Left ventricle myocardium inferior (tissue), 1 donor: ENCODE data around the gene PER2. TPM values are rescaled to one million over a fixed set of nuclear protein-coding genes. Genes with fewer than 3 reads are reported as not detected.
"Not testable (repeated sequence)": the region's sequence is repeated elsewhere in the genome, so short reads cannot be mapped to it uniquely, and the experiment has no call there.

Experiments
- DNase-seq: peaks from one replicate; pipeline ENCODE4 v3.0.0-alpha.2; 2020
- H3K27ac ChIP-seq: fragments of 200-600 bp; replicated peaks from 2 replicates; pipeline ENCODE4 v1.8.0; 2021
- H3K27me3 ChIP-seq: fragments of 200-600 bp; 2 replicates; pipeline ENCODE4 v1.8.0; 2021; ENCODE audit warnings: low read depth
- H3K36me3 ChIP-seq: fragments of 200-600 bp; 2 replicates; pipeline ENCODE4 v1.8.0; 2021
- H3K4me1 ChIP-seq: fragments of 200-600 bp; 2 replicates; pipeline ENCODE4 v1.8.0; 2021
- H3K4me3 ChIP-seq: fragments of 200-600 bp; 2 replicates; pipeline ENCODE4 v1.8.0; 2021; ENCODE audit warnings: mild to moderate bottlenecking, moderate library complexity
- H3K9me3 ChIP-seq: fragments of 200-600 bp; replicated peaks from 2 replicates; pipeline ENCODE4 v1.8.0; 2021
- CTCF ChIP-seq: fragments of 200-600 bp; IDR thresholded peaks from 2 replicates; pipeline ENCODE4 v1.8.0; 2021; ENCODE audit warnings: antibody characterized with exemption, mild to moderate bottlenecking, borderline replicate concordance
- intact Hi-C: fragments of 100-400 bp; cut with micrococcal nuclease; formaldehyde crosslinking; loops from one replicate; pipeline ENCODE4 v1.11.0; 2022
- total RNA-seq: library from RNA; stranded (reverse); fragmentation: NEBNext Ultra II Directional; extraction: Animal tissue kit (Norgen Biotek cat#: 25700); gene quantifications from one replicate; pipeline ENCODE4 v1.2.1, GENCODE V29; 2021
- donor health status: DM: no; HTN: yes; CAD: no; lungs with severe emphysema.

The PER2 gene
- total RNA-seq, 1 donor from 2014 or later: 3.4 TPM

GRCh38 chr2:238278626-238279323, 9.6 kb downstream of the PER2 start:
- Histone ChIP-seq H3K36me3 (peaks cover 39% of the 10 kb centered on the region), H3K27me3 (no peaks in the 10 kb centered on the region), H3K27ac (no peak overlapping the region), H3K4me1 (peaks cover 31% of the 10 kb centered on the region), H3K9me3 (no peaks in the 10 kb centered on the region), H3K4me3 (no peak overlapping the region)
- DNase-seq: no peak
- no peak for TF ChIP-seq CTCF
- intact Hi-C loops: no loop called here

GRCh38 chr2:238277695-238278094, 10.7 kb downstream of the PER2 start:
- H3K27me3 ChIP-seq: no peaks in the 10 kb centered on the region
- intact Hi-C loops: no loop called here
- no peak overlapping the region for H3K4me3 ChIP-seq
- TF ChIP-seq CTCF: no peak
- H3K27ac ChIP-seq: no peak overlapping the region
- H3K4me1 ChIP-seq: peaks cover 20% of the 10 kb centered on the region
- H3K36me3 ChIP-seq: peaks cover 48% of the 10 kb centered on the region
- no peak for DNase-seq
- H3K9me3 ChIP-seq: no peaks in the 10 kb centered on the region

- H3K4me1 ChIP-seq: peaks cover 12% of the 10 kb centered on the region
- intact Hi-C loops: no loop called here
- no peaks in the 10 kb centered on the region for H3K27me3 ChIP-seq
- peaks cover 80% of the 10 kb centered on the region for H3K36me3 ChIP-seq
- no peak overlapping the region for H3K27ac ChIP-seq
- H3K9me3 ChIP-seq: no peaks in the 10 kb centered on the region
- no peak for TF ChIP-seq CTCF
- DNase-seq: no peak
- H3K4me3 ChIP-seq: no peak overlapping the region
Measured at GRCh38 chr2:238274152-238274865, 14.1 kb downstream of the PER2 start.

GRCh38 chr2:238273433-238273832, 15.0 kb downstream of the PER2 start:
- H3K36me3 ChIP-seq: peaks cover 86% of the 10 kb centered on the region

GRCh38 chr2:238272156-238272555, 16.3 kb downstream of the PER2 start:
- TF ChIP-seq CTCF: no peak
- intact Hi-C loops: no loop called here
- no peaks in the 10 kb centered on the region for H3K4me1 ChIP-seq
- H3K27ac ChIP-seq: no peak overlapping the region
- DNase-seq: no peak
- H3K36me3 ChIP-seq: peaks cover 91% of the 10 kb centered on the region
- no peaks in the 10 kb centered on the region for H3K27me3 ChIP-seq
- H3K4me3 ChIP-seq: no peak overlapping the region
- H3K9me3 ChIP-seq: no peaks in the 10 kb centered on the region

More at GRCh38 chr2:238273433-238273832, 15.0 kb downstream of the PER2 start:
- H3K4me3 ChIP-seq, H3K27me3 ChIP-seq, H3K9me3 ChIP-seq, H3K27ac ChIP-seq, H3K4me1 ChIP-seq, intact Hi-C loops, DNase-seq: not testable (repeated sequence)

- not testable (repeated sequence) for H3K9me3 ChIP-seq, DNase-seq
Measured at GRCh38 chr2:238271686-238272085, 16.7 kb downstream of the PER2 start.

More at GRCh38 chr2:238271686-238272085, 16.7 kb downstream of the PER2 start:
- H3K4me3 ChIP-seq, intact Hi-C loops, H3K27ac ChIP-seq, H3K4me1 ChIP-seq, H3K27me3 ChIP-seq: not testable (repeated sequence)
- peaks cover 87% of the 10 kb centered on the region for H3K36me3 ChIP-seq
